ENCODE measurements around the gene ENO4.
A peak's percentile ranks its signal among the peaks of the same experiment; 100 is the strongest.

ENO4 gene, protein sequence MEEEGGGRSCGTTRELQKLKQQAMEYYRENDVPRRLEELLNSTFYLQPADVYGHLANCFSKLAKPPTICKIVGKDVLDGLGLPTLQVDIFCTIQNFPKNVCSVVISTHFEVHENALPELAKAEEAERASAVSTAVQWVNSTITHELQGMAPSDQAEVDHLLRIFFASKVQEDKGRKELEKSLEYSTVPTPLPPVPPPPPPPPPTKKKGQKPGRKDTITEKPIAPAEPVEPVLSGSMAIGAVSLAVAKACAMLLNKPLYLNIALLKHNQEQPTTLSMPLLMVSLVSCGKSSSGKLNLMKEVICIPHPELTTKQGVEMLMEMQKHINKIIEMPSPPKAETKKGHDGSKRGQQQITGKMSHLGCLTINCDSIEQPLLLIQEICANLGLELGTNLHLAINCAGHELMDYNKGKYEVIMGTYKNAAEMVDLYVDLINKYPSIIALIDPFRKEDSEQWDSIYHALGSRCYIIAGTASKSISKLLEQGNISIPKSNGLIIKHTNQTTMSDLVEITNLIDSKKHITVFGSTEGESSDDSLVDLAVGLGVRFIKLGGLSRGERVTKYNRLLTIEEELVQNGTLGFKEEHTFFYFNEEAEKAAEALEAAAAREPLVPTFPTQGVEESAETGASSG

DNA sequence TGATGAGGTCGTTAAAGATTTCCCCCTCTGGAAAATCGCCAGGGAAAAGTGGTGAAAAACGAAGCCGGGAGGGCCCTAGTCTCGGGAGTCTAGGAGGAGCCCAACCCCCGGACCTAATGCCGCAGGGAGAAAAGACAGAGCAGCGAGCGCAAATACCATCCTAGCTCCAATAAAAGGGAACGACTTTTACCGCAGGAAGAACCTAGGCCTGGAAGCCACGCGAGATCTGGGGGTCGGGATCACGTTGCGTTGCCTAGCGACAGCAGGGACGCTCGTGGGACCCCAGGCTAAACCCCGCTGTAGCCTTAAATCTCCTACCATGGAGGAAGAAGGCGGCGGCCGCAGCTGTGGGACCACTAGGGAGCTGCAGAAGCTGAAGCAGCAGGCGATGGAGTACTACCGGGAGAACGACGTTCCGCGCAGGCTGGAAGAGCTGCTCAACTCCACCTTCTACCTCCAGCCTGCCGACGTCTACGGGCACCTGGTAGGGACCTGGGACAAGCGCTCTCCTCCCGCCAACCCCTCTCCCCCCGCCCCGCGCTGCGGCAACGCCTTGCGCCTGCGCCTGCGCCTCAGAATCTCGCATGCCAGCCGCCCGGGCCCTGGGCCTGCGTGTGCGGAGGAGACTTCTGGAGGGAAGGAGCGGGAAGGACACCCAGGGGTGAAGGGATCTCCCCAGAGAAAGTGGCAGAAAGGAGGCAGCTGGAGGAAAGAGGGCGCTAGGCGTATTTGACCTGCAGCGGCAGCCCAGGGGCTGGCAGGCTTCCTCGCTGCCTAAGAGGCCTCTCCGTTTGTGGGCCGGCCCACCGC lies at the start of gene ENO4:
Gene ENO4 (plus strand): TSS at position 252 of the 810 bp plus-strand sequence. CDS start 68 bp downstream, at position 320.
- Mint-ChIP-seq H3K4me3 (peak within 1 kb of the TSS; percentile 52 to 70), H3K4me1 (peaks cover 17% of the 10 kb centered on the region), H3K27me3 (peaks cover 65% of the 10 kb centered on the region), H3K27ac (peak within 1 kb of the TSS in 1 of 2 donors; percentile 44), H3K9me3 (peaks cover 6 to 8% of the 10 kb centered on the region in 2 donors)
- ATAC-seq (peak; percentile 35), DNase-seq (peak; percentile 12 to 17)

DNA sequence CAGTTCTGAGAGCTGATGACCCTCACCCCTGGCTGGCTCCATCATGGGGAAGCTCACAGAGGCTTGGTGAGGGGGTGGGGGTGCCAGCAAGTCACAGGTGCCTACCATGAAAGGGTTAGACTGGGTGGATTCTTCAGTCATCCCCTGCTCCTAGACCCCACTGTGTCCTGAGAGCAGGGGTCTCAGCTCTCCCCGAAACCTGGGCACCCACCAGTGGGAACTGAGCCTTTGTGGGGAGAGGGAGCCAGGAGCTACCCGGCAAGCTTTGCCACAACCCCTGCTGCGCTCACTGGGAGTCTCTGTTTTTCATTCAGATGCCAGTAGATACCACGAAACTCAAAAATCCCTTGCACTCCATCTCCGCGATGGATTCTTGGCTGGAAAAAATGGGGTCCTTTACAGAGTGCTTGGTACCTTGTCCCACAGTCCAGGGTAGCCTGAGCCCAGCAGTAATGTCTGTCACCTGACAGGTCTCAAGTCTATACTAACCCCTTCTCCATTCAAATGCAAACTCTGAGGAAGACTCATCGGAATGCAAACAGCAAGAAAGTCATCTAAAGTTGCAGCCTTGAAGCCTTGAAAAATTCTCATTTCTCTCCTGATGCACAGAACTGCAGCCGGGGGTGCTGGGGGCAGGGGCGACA lies 48.9 kb upstream of the ENO4 start:
- ATAC-seq = no peak
- H3K4me3 Mint-ChIP-seq = no peak overlapping the region
- H3K27me3 Mint-ChIP-seq = peaks cover 63% of the 10 kb centered on the region
- peaks cover 9% of the 10 kb centered on the region for H3K4me1 Mint-ChIP-seq
- H3K27ac Mint-ChIP-seq = no peak overlapping the region
- DNase-seq = no peak
- H3K9me3 Mint-ChIP-seq = no peaks in the 10 kb centered on the region

DNA sequence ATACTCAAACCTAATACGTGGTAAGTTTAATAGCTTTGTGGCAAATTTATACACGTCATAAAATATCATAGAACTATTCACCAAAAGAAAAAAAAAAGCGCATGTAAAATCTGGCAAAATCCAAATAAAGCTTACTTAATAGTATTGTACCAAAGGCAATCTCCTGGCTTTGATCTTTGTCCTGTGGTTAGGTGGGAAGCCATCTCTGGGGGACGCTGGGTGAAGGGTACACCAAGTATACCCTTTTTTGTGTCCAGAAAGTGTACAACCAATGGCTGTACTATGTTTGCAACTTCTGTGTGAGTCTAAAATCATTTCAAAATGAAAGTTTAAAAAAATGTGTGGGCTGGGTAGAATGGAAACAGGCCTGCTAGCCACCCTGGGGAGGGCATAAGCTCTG lies 47.6 kb upstream of the ENO4 start:
- DNase-seq = no peak
- H3K4me3 Mint-ChIP-seq = no peak overlapping the region
- H3K27me3 Mint-ChIP-seq = peaks cover 57% of the 10 kb centered on the region
- H3K4me1 Mint-ChIP-seq = peaks cover 7% of the 10 kb centered on the region
- ATAC-seq = no peak
- H3K9me3 Mint-ChIP-seq = no peaks in the 10 kb centered on the region
- no peak overlapping the region for H3K27ac Mint-ChIP-seq

DNA sequence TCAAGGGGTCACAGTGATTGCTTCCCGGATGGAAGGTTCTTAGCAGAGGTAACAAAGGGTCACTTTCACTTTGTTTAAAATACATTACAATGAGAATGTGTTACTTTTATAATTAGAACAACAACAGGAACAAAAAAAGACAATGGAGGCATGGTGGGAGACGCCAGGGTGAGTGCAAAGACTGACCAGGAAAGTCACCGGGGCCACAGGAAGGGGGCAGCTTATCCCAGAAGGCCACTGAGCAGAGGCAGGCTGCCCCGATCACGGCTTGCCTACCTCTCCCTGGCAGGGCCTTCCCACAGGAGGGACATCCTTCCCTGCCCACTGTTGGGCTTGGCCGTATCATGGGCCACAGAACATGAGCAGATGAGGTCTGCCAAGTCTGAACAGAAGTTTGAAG lies 46.8 kb upstream of the ENO4 start:
- Mint-ChIP-seq H3K4me3 (no peak overlapping the region), H3K4me1 (no peaks in the 10 kb centered on the region), H3K27me3 (peaks cover 49% of the 10 kb centered on the region), H3K27ac (no peak overlapping the region), H3K9me3 (no peaks in the 10 kb centered on the region)
- DNase-seq = no peak
- ATAC-seq = no peak

DNA sequence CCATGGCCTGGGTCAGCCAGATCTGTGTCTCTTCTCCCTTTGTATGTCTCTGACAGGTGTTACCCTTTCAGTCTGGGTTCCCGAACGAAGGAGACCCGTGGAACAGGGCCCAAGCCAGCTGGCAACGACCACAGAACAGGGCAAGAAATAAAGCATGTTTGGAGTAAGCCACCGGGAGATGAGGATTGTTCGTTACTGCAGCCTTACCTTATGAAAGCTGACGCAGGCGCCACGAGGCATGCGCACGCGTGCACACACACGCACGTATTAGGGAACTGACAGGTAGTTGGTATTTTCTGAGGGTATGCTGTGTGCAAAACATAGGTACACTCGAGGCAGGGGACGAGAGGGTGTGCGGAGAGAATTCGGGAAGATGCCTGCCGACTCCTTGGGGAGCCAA lies 46.4 kb upstream of the ENO4 start:
- peaks cover 45% of the 10 kb centered on the region for H3K27me3 Mint-ChIP-seq
- no peak for ATAC-seq
- no peak overlapping the region for H3K27ac Mint-ChIP-seq
- no peak overlapping the region for H3K4me3 Mint-ChIP-seq
- no peaks in the 10 kb centered on the region for H3K9me3 Mint-ChIP-seq
- no peak for DNase-seq
- no peaks in the 10 kb centered on the region for H3K4me1 Mint-ChIP-seq

DNA sequence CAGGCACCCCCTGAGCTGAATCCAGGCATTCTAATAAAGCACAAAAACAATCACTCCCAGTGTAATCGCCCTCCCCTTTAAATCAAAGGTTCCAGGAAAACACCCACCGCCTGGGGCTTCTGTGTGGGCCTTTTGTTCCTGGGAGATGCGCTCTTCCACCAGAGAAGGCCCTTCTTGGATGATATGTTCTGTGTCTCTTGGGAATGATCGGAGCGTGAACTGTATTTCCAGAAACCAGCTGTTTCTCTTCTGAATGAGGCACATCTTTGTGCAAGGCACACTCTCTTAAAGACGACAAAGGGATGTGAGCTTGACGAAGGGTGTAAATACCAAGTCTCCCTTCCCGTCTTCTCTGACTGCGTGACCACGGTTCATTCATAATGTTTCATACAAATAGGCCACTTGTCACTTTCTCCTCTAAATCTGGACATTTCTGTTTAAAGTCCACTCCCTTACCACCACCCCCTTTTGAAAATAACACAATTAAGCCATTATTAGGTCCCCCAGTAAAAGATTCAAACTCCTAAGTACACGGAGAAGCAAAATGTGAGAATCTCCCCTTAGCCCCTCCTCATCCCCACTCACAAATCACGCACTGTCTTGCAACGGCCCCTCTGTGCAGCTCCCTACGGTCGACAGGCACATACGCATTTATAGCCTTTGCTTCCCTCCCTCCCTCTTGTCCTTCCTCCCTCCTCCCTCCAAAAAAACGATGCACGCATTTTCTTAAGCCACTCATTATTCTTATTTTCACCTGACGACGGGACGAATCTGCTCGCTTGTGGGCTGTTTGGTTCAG lies 45.6 kb upstream of the ENO4 start:
- ATAC-seq (no peak), DNase-seq (no peak)
- Mint-ChIP-seq H3K9me3 (no peaks in the 10 kb centered on the region), H3K27ac (no peak overlapping the region), H3K4me3 (no peak overlapping the region), H3K27me3 (peaks cover 37% of the 10 kb centered on the region), H3K4me1 (no peaks in the 10 kb centered on the region)

DNA sequence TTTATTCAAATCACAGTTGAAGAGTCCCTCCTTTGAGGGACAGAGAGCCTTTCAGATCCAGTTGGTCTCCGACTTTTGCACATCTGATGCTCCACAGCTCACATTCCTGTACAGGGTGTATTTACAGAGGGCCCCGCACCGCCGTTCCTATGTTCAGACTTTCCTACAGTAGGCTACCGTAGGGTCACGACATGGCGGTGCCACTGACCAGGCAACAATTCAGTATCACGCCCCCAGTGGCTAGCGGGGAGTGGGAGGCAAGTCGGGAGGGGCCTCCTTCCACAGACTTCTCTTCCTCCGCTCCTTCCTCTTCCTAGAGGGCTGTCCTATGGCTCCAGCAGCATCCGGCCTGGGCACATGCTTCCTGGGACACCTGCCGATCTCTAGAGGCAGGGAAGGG lies 40.6 kb upstream of the ENO4 start:
- DNase-seq = no peak
- peak; percentile 27 for ATAC-seq
- Mint-ChIP-seq H3K27me3 (peaks cover 27% of the 10 kb centered on the region), H3K4me1 (no peaks in the 10 kb centered on the region), H3K27ac (no peak overlapping the region), H3K9me3 (no peaks in the 10 kb centered on the region), H3K4me3 (no peak overlapping the region)

DNA sequence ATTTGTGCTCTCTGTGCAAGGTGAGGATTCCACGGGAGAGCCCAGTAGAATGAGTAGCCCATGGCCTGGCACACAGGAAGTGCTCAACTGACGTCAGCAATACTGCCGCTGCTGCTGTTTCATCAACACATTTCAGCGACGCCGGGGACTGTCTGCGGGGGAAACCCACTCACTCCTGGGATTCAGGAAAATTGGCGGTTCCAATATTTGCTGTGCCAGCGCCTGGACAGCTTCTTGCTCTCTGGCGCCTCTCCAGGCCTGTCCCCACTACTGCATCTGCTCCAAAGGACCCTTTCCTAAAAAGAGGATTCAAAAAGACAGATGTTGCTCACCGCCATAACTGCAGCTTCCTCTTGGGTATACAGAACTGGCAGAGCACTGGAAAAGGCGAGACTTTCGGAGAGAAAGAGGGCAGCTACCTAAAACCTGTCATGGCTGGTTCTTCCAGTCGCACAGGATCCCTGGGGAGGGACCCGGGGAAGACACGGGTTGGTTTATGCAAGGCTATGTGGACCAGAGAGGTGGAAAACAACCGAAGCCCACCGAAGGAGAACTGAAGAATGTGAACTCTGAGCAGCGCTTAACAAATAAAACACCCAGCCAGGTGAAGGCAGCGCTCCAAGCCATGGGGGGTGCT lies 39.7 kb upstream of the ENO4 start:
- Mint-ChIP-seq H3K4me3 (no peak overlapping the region), H3K27me3 (peaks cover 36% of the 10 kb centered on the region), H3K27ac (no peak overlapping the region), H3K4me1 (no peaks in the 10 kb centered on the region), H3K9me3 (no peaks in the 10 kb centered on the region)
- no peak for ATAC-seq
- DNase-seq = no peak

DNA sequence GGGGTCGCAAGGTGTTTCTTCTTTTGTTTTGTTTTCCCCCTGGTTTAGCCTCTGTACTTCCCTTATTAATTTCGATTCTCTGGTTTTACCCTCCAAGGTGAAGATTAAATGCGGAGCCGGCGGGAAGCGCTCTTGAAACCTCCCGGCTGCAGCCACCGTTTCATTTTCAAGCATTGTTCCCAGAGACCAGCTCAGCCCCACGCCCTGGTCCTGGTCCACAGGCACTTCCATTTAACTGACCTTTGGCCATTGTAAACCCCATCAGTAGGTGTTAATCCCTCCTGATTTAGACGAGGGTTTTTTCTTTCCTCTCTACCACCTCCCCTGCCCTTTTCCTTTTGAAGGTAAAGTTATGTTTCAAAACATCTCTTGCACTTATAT lies 39.2 kb upstream of the ENO4 start:
- ATAC-seq (no peak), DNase-seq (no peak)
- Mint-ChIP-seq H3K27me3 (peaks cover 37% of the 10 kb centered on the region), H3K4me1 (no peaks in the 10 kb centered on the region), H3K27ac (no peak overlapping the region), H3K4me3 (no peak overlapping the region), H3K9me3 (no peaks in the 10 kb centered on the region)

DNA sequence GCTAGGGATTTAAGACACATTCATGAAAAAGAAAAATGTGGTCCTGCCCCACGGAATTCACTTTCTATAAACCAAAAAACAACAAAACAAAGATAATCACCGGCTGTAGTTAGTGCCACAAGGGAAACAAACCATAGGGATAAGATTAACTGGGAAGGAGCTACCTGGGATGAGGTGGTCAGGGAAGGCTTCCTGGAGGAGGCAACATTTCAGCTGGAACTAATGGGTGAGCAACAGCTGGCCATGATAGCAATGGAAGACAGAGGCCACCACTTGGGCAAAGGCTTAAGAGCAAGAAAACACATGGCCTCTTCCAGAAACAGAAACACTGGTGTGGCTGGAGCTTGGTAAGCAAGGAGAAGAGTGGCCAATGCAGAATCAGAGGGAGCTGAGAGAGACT lies 38.4 kb upstream of the ENO4 start:
- no peak for ATAC-seq
- H3K27ac Mint-ChIP-seq = no peak overlapping the region
- H3K4me1 Mint-ChIP-seq = no peaks in the 10 kb centered on the region
- H3K27me3 Mint-ChIP-seq = peaks cover 37% of the 10 kb centered on the region
- no peak overlapping the region for H3K4me3 Mint-ChIP-seq
- no peak for DNase-seq
- no peaks in the 10 kb centered on the region for H3K9me3 Mint-ChIP-seq

DNA sequence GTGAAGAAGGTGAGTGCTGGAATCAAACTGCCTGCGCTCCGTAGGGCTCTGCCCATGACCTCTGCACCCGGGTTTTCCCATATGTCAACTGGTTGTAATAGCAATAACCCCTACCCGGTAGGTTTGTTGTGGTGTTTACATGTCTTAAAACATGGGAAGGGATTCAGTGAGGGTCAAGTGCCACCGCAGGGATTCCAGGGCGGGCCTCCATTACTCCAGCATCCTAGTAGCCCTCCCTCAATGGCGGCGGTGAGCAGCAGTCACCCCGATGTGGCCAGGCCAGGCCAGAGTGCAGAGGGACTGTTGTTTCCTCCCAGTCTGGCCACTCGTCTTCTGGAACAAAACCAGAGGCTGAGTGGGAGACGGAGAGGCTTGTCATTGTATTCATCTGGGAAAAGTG lies 37.6 kb upstream of the ENO4 start:
- no peak overlapping the region for H3K27ac Mint-ChIP-seq
- DNase-seq (no peak), ATAC-seq (no peak)
- peaks cover 45% of the 10 kb centered on the region for H3K27me3 Mint-ChIP-seq
- no peaks in the 10 kb centered on the region for H3K4me1 Mint-ChIP-seq
- H3K4me3 Mint-ChIP-seq = no peak overlapping the region
- H3K9me3 Mint-ChIP-seq = no peaks in the 10 kb centered on the region

DNA sequence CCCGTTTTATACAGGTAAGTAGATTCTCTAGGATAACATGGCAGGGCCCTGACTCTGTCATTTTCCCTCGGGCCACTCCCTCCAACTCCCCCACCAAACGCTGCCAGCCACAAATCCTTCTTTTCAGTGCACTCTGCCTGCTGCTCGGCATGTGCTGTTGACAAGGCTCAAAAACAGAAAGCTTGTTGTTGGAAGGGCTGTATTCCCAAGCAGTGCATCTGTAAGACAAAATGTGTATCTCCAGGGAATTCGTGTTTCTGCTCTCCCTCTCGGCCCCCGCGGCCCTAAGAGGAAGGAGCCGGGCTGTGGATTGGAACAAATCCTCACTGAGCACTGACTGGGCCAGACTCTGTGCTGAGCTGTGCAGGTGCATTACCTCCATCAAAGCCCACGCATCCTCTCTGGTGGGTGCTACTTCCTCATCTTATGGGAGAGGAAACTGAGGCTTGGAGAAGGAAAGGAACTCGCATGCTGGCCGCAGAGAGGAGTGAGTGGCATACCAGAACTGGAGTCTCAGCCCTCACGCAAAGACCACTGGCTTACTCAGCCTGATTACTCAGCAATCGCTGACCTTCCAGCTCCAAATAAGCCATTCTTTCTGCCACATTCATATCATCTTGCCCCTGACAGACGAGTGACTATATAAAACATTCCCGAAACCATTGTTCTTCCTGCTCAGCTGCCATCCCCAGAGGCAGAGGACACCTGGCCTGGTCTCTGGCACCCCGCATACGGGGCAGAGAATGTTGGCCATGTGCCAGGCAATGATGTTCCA lies 33.5 kb upstream of the ENO4 start:
- H3K4me3 Mint-ChIP-seq = no peak overlapping the region
- peaks cover 0 to 3% of the 10 kb centered on the region in 2 donors for H3K9me3 Mint-ChIP-seq
- H3K27ac Mint-ChIP-seq = no peak overlapping the region
- H3K4me1 Mint-ChIP-seq = no peaks in the 10 kb centered on the region
- ATAC-seq (no peak), DNase-seq (no peak)
- H3K27me3 Mint-ChIP-seq = peaks cover 60% of the 10 kb centered on the region

DNA sequence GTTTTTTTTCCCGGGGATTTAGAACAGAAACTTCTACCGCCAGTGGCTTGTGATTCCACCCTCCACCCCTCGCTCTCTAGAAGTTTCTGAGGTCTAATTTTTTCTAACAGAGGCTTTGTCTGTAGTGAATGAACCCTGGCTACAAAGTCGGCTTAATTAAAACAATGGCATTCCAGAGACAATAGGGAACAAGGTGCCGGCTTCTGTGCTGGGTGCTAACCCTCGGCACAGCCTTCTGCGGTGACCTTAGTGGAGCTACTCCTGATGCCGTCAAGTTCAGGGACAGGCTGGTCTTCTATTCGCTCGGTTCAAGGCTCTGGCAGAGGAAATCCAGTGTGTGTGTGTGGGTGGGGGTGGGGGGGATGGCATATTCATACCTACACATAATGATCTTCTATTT lies 32.1 kb upstream of the ENO4 start:
- Mint-ChIP-seq H3K4me3 (no peak overlapping the region), H3K4me1 (no peaks in the 10 kb centered on the region), H3K9me3 (peaks cover 5 to 8% of the 10 kb centered on the region in 2 donors), H3K27me3 (peaks cover 60% of the 10 kb centered on the region), H3K27ac (no peak overlapping the region)
- ATAC-seq = no peak
- DNase-seq = no peak

DNA sequence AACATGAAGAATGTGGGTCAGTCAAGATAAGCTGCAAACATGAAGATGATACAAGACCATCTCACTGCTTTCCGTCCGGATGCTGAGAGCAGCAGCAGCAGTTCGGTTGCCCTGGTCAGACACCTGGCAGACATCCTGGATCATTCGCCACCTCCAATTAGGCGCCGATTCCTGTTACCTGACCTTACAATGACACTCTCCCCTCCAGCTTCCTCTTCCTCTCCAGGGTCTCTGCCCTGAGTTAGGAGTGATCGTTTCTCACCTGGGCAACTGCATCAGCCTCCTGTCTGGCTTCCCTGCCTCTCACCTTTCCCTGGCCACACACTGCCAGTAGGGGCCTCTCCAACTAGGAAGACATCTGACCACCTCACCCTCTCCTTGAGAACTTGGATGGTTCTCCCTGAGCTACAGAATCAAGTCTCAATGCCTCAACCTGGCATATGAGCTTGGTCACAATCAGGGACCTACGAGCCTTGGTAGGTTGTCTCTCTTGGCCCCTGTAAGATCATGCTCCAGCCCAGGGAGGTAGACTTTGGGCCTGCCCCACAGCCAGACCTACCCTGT lies 31.4 kb upstream of the ENO4 start:
- no peak overlapping the region for H3K27ac Mint-ChIP-seq
- peaks cover 5 to 8% of the 10 kb centered on the region in 2 donors for H3K9me3 Mint-ChIP-seq
- no peak overlapping the region for H3K4me3 Mint-ChIP-seq
- ATAC-seq = no peak
- H3K4me1 Mint-ChIP-seq = no peaks in the 10 kb centered on the region
- H3K27me3 Mint-ChIP-seq = peaks cover 54% of the 10 kb centered on the region
- no peak for DNase-seq
